Stimulated activated CD4-positive, alpha-beta T cell treated with anti-CD3 and anti-CD28 coated beads, Interleukin-2, amount 100 ng/mL, for 4 hours (primary cell): ENCODE data around the gene RHOB.
"Not testable (repeated sequence)": the region's sequence is repeated elsewhere in the genome, so short reads cannot be mapped to it uniquely, and the experiment has no call there.

Experiments used
- DNase-seq: peaks from one replicate; pipeline ENCODE4 v3.0.0-alpha.2; 2020; ENCODE audit warnings: low read depth

Gene RHOB

DNA sequence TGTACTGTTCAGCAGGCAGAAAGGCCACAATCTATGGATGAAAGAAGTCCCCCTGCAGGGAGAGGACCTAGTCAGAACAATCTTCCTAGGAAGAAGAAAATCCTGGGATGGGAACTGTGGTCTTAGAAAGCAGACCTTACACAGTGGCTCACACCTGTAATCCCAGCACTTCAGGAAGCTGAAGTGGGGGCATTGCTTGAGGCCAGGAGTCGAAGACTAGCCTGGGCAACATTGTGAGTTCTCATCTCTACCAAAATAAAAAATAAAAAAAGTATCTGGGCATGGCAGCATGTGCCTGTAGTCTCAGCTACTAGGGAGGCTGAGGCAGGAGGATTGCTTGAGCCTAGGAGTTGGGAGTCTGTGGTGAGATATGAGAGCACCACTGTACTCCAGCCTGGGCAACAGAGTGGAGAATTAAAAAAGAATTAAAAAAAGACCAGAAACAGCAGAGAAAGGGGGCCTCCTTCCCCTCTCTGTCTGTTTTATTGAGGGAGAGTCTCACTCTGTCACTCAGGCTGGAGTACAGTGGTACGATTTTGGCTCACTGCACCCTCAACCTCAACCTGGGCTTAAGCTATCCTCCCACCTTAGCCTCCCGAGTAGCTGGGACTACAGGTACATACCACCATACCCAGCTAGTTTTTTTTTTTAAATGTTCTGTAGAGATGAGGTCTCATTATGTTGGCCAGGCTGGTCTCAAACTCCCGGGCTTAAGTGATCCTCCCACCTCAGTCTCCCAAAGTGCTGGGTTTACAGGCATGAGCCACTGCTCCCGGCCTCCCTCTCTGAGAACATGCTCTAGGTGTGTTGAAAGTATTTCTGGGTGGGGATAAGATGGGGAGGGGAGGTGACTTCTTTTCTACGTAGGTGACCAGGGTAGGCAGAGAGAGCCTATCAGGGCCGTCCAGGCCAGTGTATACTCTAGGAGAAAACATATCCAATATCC is 7.4 kb downstream of the RHOB start:
- no peak for DNase-seq

GRCh38 chr2:20455076-20455587 is 8.3 kb downstream of the RHOB start:
- DNase-seq, result no peak

GRCh38 chr2:20456116-20456571 is 9.3 kb downstream of the RHOB start:
- no peak for DNase-seq

GRCh38 chr2:20456636-20457426 is 10.0 kb downstream of the RHOB start:
- no peak for DNase-seq

GRCh38 chr2:20457661-20458630 is 11.1 kb downstream of the RHOB start:
- DNase-seq, result no peak

DNA sequence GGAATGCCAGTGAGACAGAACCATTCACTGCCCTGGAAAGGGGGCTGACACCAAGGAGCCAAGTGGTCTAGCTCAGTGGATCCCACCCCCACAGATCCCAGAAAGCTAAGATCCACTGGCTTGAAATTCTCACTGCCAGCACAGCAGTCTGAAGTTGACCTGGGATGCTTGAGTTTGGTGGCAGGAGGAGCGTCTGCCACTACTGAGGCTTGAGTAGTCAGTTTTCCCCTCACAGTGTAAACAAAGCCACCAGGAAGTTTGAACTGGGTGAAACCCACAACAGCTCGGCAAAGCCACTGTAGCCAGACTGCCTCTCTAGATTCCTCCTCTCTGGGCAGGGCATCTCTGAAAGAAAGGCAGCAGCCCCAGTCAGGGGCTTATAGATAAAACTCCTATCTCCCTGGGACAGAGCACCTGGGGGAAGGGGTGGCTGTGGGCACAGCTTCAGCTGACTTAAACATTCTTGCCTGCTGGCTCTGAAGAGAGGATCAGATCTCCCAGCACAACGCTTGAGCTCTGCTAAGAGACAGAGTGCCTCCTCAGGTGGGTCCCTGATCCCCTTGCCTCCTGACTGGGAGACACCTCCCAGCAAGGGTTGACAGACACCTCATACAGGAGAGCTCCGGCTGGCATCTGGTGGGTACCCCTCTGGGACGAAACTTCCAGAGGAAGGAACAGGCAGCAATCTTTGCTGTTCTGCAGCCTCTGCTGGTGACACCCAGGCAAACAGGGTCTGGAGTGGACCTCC is 12.0 kb downstream of the RHOB start:
- not testable (repeated sequence) for DNase-seq

GRCh38 chr2:20465716-20466394 is 19.0 kb downstream of the RHOB start:
- no peak for DNase-seq

DNA sequence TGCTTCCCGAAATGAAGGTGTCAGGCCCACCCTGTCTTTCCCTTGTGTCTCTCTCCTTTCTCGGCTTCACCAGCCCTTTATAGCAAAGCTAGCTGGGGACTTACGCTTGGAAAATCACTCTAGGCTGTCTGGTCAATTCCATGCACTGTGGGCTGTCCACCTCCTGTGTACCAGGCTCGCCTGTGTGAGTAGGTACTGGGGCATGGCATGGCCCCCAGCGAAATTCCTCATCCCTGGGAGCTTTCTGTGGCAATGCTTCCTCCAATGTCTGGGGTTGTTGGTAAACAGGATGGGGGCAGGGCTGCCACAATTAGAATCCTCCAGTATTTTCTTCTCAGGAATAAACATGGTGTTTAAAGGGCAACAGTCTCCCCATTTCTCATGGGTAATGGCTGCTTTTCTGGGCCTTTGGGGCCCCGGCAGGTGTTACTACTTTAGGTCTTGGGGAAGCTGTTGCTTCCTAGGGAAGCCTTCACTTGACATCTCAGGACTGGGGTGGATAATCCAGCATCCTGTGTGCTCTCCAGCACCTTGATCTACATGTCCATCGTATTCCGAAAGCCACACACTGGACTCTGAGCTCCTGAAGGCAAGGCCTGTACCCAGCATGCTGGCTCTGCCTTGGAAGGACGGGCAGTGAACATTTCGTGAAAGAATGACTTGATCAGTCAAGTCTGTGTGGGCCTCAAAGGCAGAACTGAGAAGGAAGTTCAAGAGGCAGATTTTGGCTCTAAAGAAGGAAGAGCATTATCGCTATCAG is 21.1 kb downstream of the RHOB start:
- no peak for DNase-seq

DNA sequence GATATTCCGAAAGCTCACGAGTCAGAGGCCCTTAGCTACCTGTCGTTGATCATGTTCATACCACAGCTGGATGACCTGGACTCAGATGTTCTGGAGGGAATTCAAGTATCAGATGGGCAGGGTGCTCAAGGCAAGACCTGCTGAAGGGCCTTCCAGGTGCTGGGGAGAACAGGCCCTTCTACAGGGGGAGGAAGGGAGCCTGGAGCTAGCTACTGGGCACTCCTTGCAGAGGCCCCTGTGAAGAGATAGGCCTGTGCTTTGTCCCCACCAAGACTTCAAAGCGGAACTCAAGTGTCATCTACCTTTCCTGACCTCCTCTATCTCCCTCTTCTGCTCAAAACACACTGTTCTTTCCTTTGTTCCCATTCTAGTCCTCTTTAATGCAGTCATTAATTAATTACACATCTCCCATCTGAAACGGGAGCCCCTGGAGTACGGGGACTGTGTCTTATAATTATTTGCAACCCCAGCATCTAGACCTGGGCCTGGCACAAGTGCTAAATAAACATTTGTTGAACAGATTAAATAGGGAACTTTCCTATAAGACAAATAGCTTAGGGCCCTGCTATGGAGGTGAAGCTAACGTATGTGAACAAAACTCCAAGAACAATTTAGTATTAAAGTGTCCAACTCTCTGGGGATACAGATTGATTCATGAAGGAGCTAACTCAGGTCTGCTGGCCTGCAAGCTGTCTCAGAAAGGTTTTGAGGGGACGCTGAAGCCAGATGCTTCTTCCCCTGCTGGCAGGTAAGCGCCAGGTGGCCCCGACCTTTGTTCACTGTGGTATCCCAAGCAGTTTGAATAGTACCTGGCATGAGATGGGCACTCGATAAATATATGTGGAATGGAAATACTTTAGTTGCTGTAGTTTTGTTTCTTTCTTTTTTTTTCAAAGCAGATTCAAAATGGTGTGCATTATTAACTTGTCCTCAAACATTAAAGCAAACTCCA is 22.0 kb downstream of the RHOB start:
- no peak for DNase-seq

DNA sequence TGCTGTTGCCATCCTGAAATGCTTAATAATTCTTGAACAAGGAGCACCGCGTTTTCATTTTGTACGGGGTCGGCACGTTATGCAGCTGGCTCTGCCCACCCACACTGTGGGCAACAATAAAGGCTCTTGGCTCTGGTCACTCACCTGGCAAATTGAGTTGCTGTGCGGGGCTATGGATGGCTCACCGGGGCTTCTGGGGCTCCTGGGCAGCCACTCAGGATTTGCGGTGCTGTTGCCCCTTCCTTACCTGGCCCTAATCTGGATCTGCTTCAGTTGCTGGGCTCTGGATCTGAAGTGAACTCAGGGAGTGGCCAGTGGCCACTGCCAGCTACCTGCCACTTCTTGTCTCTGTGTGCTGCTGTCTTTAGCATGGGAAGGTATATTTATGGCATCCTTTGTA is 22.7 kb downstream of the RHOB start:
- no peak for DNase-seq

DNA sequence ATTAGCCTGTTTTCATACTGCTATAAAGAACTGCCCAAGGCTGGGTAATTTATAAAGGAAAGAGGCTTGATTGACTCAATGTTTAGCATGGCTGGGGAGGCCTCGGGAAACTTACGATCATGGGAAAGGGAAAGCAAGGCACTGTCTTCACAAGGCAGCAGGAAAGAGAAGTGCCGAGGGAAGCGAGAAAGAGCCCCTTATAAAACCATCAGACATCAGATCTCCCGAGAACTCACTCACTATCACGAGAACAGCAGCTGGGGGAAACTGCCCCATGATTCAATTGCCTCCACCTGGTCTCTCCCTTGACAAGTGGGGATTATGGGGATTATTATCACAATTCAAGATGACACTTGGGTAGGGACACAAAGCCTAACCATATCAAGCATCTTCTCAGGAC is 23.3 kb downstream of the RHOB start:
- DNase-seq, result no peak

DNA sequence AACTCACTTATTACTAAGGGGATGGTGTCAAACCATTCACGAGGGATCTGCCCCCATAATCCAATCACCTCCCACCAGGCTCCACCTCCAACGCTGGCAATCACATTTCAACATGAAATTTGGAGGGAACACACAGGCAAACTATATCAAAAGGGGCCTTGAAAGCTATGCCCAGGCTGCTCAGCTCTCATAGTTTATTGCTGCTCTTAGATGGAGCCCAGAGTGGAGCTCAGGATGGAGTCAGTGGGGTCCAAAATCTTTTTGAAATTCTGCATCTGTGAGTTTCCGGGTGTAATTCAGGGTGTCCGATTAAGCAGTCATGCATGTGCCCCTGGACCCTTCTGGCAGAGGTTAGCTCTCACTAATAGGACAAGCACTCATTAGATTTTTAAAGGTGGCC is 24.3 kb downstream of the RHOB start:
- no peak for DNase-seq

- no peak for DNase-seq
Observed at GRCh38 chr2:20471902-20472559, 25.2 kb downstream of the RHOB start.

DNA sequence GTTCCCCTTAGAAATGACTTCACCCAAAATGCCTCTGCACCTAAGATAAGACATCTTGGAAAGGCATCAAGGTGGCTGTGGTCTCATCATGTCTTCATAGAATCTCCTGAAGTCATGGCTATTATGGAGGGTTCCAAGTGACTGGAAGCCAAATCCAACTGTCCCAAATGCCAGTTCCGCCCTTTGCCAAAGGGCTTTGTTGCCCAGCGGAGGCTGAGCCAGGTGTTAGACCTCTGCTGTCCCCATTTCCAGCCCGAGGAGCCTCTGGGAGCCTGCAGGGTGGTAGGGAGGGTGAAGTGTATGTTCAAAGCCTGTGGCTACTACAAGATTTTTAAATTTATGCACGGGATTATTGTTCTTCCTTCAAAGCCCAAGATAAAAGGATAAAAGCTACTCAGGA is 25.7 kb downstream of the RHOB start:
- no peak for DNase-seq

DNA sequence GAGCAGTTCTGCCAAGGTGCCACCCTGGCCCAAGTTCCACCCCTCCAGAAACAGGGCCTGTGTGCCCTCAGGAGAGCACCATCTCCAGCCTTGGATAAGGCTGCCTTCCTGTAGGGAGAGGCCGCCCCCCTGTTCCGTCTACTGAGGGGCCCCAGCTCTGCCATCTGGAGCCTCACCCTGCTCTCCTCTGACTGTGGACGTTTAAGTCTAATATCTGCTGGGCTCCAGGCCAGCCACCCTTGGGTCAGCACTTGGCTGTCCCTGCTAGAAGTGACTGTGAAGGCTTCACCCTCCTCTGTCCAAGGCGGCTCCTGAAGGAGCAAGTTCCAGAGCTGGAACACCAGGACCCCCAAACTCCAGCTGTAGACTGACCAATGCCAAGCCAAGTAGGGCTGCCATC is 26.3 kb downstream of the RHOB start:
- DNase-seq, result no peak

- no peak for DNase-seq
Observed at GRCh38 chr2:20474757-20475566, 28.1 kb downstream of the RHOB start.

GRCh38 chr2:20475567-20475952 is 28.7 kb downstream of the RHOB start:
- DNase-seq, result no peak
